GM23248 (cell line): ENCODE measurements around the gene SYT13. TPM values are rescaled to one million over a fixed set of nuclear protein-coding genes. Genes with fewer than 3 reads are reported as not detected.
"Not testable (repeated sequence)": the region's sequence is repeated elsewhere in the genome, so short reads cannot be mapped to it uniquely, and the experiment has no call there.

Source experiments
- DNase-seq: peaks from one replicate; pipeline ENCODE4 v3.0.0-alpha.2; 2015
- H2AFZ ChIP-seq: fragments of 200-600 bp; sonication (generic); 2 replicates; pipeline ENCODE4 v1.6.1; 2016; ENCODE audit warnings: antibody characterized with exemption
- H3F3A ChIP-seq: fragments of 200-600 bp; sonication (generic); 2 replicates; pipeline ENCODE4 v1.6.1; 2016; ENCODE audit warnings: mild to moderate bottlenecking, antibody characterized with exemption, mixed run types; ENCODE audit not compliant: insufficient read depth
- H3K27ac ChIP-seq: fragments of 200-600 bp; sonication (generic); 2 replicates; pipeline ENCODE4 v1.5.1; 2016; ENCODE audit warnings: mild to moderate bottlenecking
- H3K27me3 ChIP-seq: fragments of 200-600 bp; sonication (generic); replicated peaks from 2 replicates; pipeline ENCODE4 v1.6.1; 2016; ENCODE audit warnings: mild to moderate bottlenecking; ENCODE audit not compliant: insufficient read depth
- H3K36me3 ChIP-seq: fragments of 200-600 bp; sonication (generic); 2 replicates; pipeline ENCODE4 v1.6.1; 2016; ENCODE audit warnings: low read depth, mild to moderate bottlenecking
- H3K4me1 ChIP-seq: fragments of 200-600 bp; sonication (generic); 2 replicates; pipeline ENCODE4 v1.6.1; 2016; ENCODE audit warnings: mild to moderate bottlenecking; ENCODE audit not compliant: insufficient read depth
- H3K4me2 ChIP-seq: fragments of 200-600 bp; sonication (generic); one replicate; pipeline ENCODE4 v1.6.1; 2016; ENCODE audit warnings: mild to moderate bottlenecking; ENCODE audit not compliant: unreplicated experiment
- H3K4me3 ChIP-seq: fragments of 200-600 bp; sonication (generic); 2 replicates; pipeline ENCODE4 v1.5.1; 2016; ENCODE audit warnings: mild to moderate bottlenecking
- H3K79me2 ChIP-seq: fragments of 200-600 bp; sonication (generic); 2 replicates; pipeline ENCODE4 v1.6.1; 2016; ENCODE audit warnings: mild to moderate bottlenecking; ENCODE audit not compliant: insufficient read depth
- H3K9ac ChIP-seq: fragments of 200-600 bp; sonication (generic); 2 replicates; pipeline ENCODE4 v1.6.1; 2016; ENCODE audit warnings: mild to moderate bottlenecking
- H3K9me2 ChIP-seq: fragments of 200-600 bp; sonication (generic); 2 replicates; pipeline ENCODE4 v1.6.1; 2016; ENCODE audit warnings: mixed run types, mild to moderate bottlenecking, moderate library complexity; ENCODE audit not compliant: insufficient read depth
- H3K9me3 ChIP-seq: fragments of 200-600 bp; sonication (generic); one replicate; pipeline ENCODE4 v1.6.1; 2017; ENCODE audit warnings: low read depth
- H4K20me1 ChIP-seq: fragments of 200-600 bp; sonication (generic); 2 replicates; pipeline ENCODE4 v1.6.0; 2016; ENCODE audit not compliant: insufficient read depth
- EZH2 ChIP-seq: fragments of 200-600 bp; sonication (generic); IDR thresholded peaks from 2 replicates; pipeline ENCODE4 v1.6.1; 2018; ENCODE audit warnings: antibody characterized with exemption, mild to moderate bottlenecking; ENCODE audit not compliant: insufficient read depth, poor library complexity, severe bottlenecking
- EZH2phosphoT487 ChIP-seq: fragments of 200-600 bp; sonication (generic); IDR thresholded peaks from 2 replicates; pipeline ENCODE4 v1.6.1; 2018; ENCODE audit warnings: antibody characterized with exemption, moderate library complexity, mild to moderate bottlenecking, low read depth; ENCODE audit not compliant: insufficient read depth
- WGBS, 2 experiments: methylation state at CpG; one replicate each; pipeline ENCODE4 v1.1.6; 2015 to 2017; ENCODE audit warnings: low lambda C conversion rate in 2 of 2, low coverage in 1 of 2; ENCODE audit errors: missing lambda C conversion rate in 2 of 2; 5-methylcytosine and 5-hydroxymethylcytosine counted together
- in situ Hi-C: fragments of 300-500 bp; cut with MboI; formaldehyde crosslinking; loops from 2 replicates; pipeline ENCODE4 v1.15.0; 2020
- polyA plus RNA-seq: library from polyadenylated mRNA; unstranded; fragments of >200 nt; fragmentation: Nextera tagmentation; extraction: Ambion mirVana; gene quantifications from 2 replicates; pipeline ENCODE4 v1.2.1, GENCODE V29; 2016
- total RNA-seq: library from RNA; depleted of rRNA; stranded (reverse); fragments of >200 nt; shearing (Covaris generic); gene quantifications from 2 replicates; pipeline ENCODE4 v1.2.3, GENCODE V29; 2014

Gene SYT13
- total and polyA plus RNA-seq, 2 experiments from 2014 or later: not detected

GRCh38 chr11:45250035-45250718 is 36.0 kb downstream of the SYT13 start:
- WGBS, 2 experiments: 18% methylated on average over 3 of the region's 3 CpGs
- Histone ChIP-seq H3K4me3 (no peak overlapping the region), H3K4me2 (no peak overlapping the region), H3K4me1 (no peaks in the 10 kb centered on the region), H3K27me3 (peaks cover 36% of the 10 kb centered on the region), H3K79me2 (no peaks in the 10 kb centered on the region), H3K9me2 (no peaks in the 10 kb centered on the region), H4K20me1 (no peaks in the 10 kb centered on the region), H3F3A (no peaks in the 10 kb centered on the region), H3K27ac (no peak overlapping the region), H3K9me3 (no peaks in the 10 kb centered on the region), H3K9ac (no peak overlapping the region), H3K36me3 (no peaks in the 10 kb centered on the region), H2AFZ (no peak overlapping the region)
- TF ChIP-seq EZH2phosphoT487 (no peak), EZH2 (no peak)
- DNase-seq: no peak
- in situ Hi-C loops: no loop called here

GRCh38 chr11:45249372-45249771 is 36.8 kb downstream of the SYT13 start:
- H2AFZ ChIP-seq, H3F3A ChIP-seq, DNase-seq, H3K9me3 ChIP-seq, H3K36me3 ChIP-seq, in situ Hi-C loops, H3K4me2 ChIP-seq, H3K4me3 ChIP-seq, H3K4me1 ChIP-seq, H3K79me2 ChIP-seq, H3K9ac ChIP-seq, H3K27ac ChIP-seq, H3K9me2 ChIP-seq, H4K20me1 ChIP-seq: not testable (repeated sequence)
- H3K27me3 ChIP-seq: peaks cover 42% of the 10 kb centered on the region
- WGBS, 2 experiments: 0 to 3% methylated on average over 1 of the region's 1 CpG

DNA sequence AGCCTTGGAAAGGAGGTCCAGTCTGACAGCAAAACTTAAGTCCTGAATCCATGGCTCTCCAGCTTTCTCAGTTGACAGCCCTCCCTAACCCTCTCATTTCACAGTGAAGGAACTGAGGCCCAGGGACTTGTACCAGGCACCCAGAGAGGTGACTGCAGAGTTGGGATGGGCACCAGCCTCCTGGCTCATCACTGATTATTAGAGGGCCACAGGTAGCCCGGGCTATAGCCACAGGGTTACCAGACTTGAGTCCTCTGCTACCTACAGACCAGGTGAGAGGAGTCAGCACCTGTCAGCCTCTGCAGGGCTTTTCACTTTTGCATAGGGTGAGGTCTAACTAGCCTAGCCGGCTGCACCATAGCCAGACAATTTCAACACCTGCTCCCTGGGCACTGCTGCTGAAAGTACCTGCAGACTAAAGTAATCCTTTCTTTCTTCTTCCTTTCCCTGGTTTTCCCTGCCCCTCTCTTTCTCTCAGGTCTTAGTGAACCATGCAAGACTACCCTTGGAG is 37.6 kb downstream of the SYT13 start:
- no peaks in the 10 kb centered on the region for H3K4me1 ChIP-seq
- H3K79me2 ChIP-seq: no peaks in the 10 kb centered on the region
- no peaks in the 10 kb centered on the region for H3K9me3 ChIP-seq
- in situ Hi-C loops: no loop called here
- peaks cover 42% of the 10 kb centered on the region for H3K27me3 ChIP-seq
- no peak overlapping the region for H3K9ac ChIP-seq
- no peaks in the 10 kb centered on the region for H3F3A ChIP-seq
- TF ChIP-seq EZH2phosphoT487: no peak
- no peak for TF ChIP-seq EZH2
- H3K27ac ChIP-seq: no peak overlapping the region
- 78 to 82% methylated on average over 2 of the region's 2 CpGs for WGBS, 2 experiments
- H3K4me3 ChIP-seq: no peak overlapping the region
- no peak overlapping the region for H3K4me2 ChIP-seq
- H4K20me1 ChIP-seq: no peaks in the 10 kb centered on the region
- no peaks in the 10 kb centered on the region for H3K9me2 ChIP-seq
- no peak overlapping the region for H2AFZ ChIP-seq
- no peak for DNase-seq
- H3K36me3 ChIP-seq: no peaks in the 10 kb centered on the region

GRCh38 chr11:45247433-45247832 is 38.7 kb downstream of the SYT13 start:
- Histone ChIP-seq H3K79me2 (no peaks in the 10 kb centered on the region), H3K4me1 (no peaks in the 10 kb centered on the region), H2AFZ (no peak overlapping the region), H3K27ac (no peak overlapping the region), H3K9ac (no peak overlapping the region), H3K4me2 (no peak overlapping the region), H3K9me2 (no peaks in the 10 kb centered on the region), H4K20me1 (no peaks in the 10 kb centered on the region), H3K27me3 (peaks cover 45% of the 10 kb centered on the region), H3K36me3 (no peaks in the 10 kb centered on the region), H3K4me3 (no peak overlapping the region), H3F3A (no peaks in the 10 kb centered on the region), H3K9me3 (no peaks in the 10 kb centered on the region)
- in situ Hi-C loops: no loop called here
- TF ChIP-seq EZH2 (no peak), EZH2phosphoT487 (no peak)
- peak; percentile 18 for DNase-seq
- WGBS, 2 experiments: 0 to 2% methylated on average over 2 of the region's 2 CpGs

GRCh38 chr11:45246241-45246640 is 39.9 kb downstream of the SYT13 start:
- no peak for DNase-seq
- H3K36me3 ChIP-seq: no peaks in the 10 kb centered on the region
- no peaks in the 10 kb centered on the region for H3K4me1 ChIP-seq
- 63 to 69% methylated on average over 8 of the region's 8 CpGs for WGBS, 2 experiments
- H3F3A ChIP-seq: no peaks in the 10 kb centered on the region
- H2AFZ ChIP-seq: no peak overlapping the region
- H3K27ac ChIP-seq: no peak overlapping the region
- no peaks in the 10 kb centered on the region for H3K9me3 ChIP-seq
- peaks cover 43% of the 10 kb centered on the region for H3K27me3 ChIP-seq
- no peak overlapping the region for H3K9ac ChIP-seq
- no peaks in the 10 kb centered on the region for H3K79me2 ChIP-seq
- in situ Hi-C loops: no loop called here
- TF ChIP-seq EZH2phosphoT487 (no peak), EZH2 (no peak)
- no peaks in the 10 kb centered on the region for H3K9me2 ChIP-seq
- no peaks in the 10 kb centered on the region for H4K20me1 ChIP-seq
- H3K4me2 ChIP-seq: no peak overlapping the region
- H3K4me3 ChIP-seq: no peak overlapping the region
